HG02840 (cell line): ENCODE results near the gene ANO10.

Source experiments
- ATAC-seq: cut with Tn5 transposase; IDR thresholded peaks from one replicate; pipeline ENCODE4 v1.9.1; 2021; ENCODE audit warnings: mild to moderate bottlenecking, moderate library complexity, moderate number of reproducible peaks; ENCODE audit not compliant: unreplicated experiment, low FRiP score

The ANO10 gene

GRCh38 chr3:43334976-43335375 is 286.8 kb downstream of the ANO10 start:
- ATAC-seq = no peak

GRCh38 chr3:43331381-43331780 is 290.4 kb downstream of the ANO10 start:
- ATAC-seq = no peak

- ATAC-seq = no peak
Observed at GRCh38 chr3:43330981-43331380, 290.8 kb downstream of the ANO10 start.

- no peak for ATAC-seq
Observed at GRCh38 chr3:43328653-43329052, 293.2 kb downstream of the ANO10 start.

GRCh38 chr3:43327582-43327979 is 294.2 kb downstream of the ANO10 start:
- ATAC-seq = no peak

- no peak for ATAC-seq
Observed at GRCh38 chr3:43326891-43327581, 294.8 kb downstream of the ANO10 start.

GRCh38 chr3:43323541-43323940 is 298.3 kb downstream of the ANO10 start:
- ATAC-seq = no peak

- no peak for ATAC-seq
Observed at GRCh38 chr3:43320288-43320687, 301.5 kb downstream of the ANO10 start.

- no peak for ATAC-seq
Observed at GRCh38 chr3:43319794-43320193, 302.0 kb downstream of the ANO10 start.

GRCh38 chr3:43319376-43319775 is 302.4 kb downstream of the ANO10 start:
- no peak for ATAC-seq

- ATAC-seq = no peak
Observed at GRCh38 chr3:43317461-43318316, 304.1 kb downstream of the ANO10 start.

GRCh38 chr3:43316783-43317460 is 304.9 kb downstream of the ANO10 start:
- ATAC-seq = no peak
